Measurements from ENCODE around the gene SUZ12. TPM values are rescaled to one million over a fixed set of nuclear protein-coding genes. Genes with fewer than 3 reads are reported as not detected.
A peak's percentile ranks its signal among the peaks of the same experiment; 100 is the strongest.

The SUZ12 gene
- total RNA-seq, 1 experiment from 2014 or later: 38.5 TPM

DNA sequence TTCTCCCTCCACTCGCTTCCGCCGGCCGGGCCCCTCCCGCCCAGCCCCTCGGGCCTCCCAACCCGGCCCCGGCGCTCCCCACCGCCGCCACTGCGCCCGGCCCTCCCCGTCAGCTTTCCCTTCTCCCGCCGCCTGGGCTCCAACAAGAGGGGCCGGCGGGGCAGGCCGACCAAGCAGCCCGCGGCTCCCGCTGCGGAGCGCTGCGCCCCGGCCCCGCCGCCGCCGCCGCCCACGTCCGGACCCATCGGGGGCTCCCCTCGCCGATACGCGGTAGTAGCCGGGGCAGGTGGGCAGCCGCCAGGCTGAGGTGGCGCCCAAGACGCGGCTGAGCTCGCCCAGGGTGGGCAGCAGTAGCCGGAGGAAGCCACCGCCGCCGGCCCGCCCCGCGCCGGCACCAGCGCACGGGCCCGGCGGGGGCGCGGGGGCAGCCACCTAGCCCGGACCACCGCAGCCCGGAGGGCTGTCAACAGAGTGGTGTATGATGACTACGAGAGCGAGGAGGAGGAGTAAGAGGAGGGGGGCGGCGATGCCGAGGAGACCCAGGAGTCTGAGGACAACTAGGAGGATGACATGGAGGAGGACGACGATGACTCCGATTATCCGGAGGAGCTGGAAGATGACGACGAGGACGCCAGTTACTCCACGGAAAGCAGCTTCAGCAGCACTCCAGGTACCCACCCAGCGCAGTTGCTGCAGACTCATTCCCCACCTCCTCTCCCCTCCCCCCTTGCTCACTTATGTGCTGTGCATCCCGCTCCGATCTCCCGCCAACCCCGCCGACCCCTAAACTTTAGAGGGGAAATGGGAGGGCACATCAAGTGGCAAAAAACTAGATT, 70.9 kb downstream of the SUZ12 start:
- no peak overlapping the region for H3K23ac ChIP-seq (ENCODE audit: insufficient read length, low read depth, low read length)
- TF ChIP-seq, protein P1, sequence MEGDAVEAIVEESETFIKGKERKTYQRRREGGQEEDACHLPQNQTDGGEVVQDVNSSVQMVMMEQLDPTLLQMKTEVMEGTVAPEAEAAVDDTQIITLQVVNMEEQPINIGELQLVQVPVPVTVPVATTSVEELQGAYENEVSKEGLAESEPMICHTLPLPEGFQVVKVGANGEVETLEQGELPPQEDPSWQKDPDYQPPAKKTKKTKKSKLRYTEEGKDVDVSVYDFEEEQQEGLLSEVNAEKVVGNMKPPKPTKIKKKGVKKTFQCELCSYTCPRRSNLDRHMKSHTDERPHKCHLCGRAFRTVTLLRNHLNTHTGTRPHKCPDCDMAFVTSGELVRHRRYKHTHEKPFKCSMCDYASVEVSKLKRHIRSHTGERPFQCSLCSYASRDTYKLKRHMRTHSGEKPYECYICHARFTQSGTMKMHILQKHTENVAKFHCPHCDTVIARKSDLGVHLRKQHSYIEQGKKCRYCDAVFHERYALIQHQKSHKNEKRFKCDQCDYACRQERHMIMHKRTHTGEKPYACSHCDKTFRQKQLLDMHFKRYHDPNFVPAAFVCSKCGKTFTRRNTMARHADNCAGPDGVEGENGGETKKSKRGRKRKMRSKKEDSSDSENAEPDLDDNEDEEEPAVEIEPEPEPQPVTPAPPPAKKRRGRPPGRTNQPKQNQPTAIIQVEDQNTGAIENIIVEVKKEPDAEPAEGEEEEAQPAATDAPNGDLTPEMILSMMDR (conservative IDR thresholded peaks at IDR 0.05): peak; percentile 7; the same call in 1 of the 3 replicates
- peaks cover 10% of the 10 kb centered on the region for H3K23me2 ChIP-seq (ENCODE audit: insufficient read length, low read depth, low read length, poor library complexity, severe bottlenecking)
- peaks cover 16% of the 10 kb centered on the region for H3K27me3 Mint-ChIP-seq (ENCODE audit: low read depth)
- no peak overlapping the region for H2BK15ac ChIP-seq (ENCODE audit: low read depth, low read length)
- H3K27ac Mint-ChIP-seq: peak overlapping the region in 2 of 3 experiments; percentile 36 to 96; a peak in 5 of 7 replicates
- peaks cover 5% of the 10 kb centered on the region; the same call in 1 of the 2 replicates for H3K79me2 ChIP-seq (ENCODE audit: insufficient read depth, low read length)
- no peaks in the 10 kb centered on the region; the same call in 1 of the 2 replicates for H3K4me1 ChIP-seq (ENCODE audit: insufficient read depth, low read length)
- H2BK120ac ChIP-seq (ENCODE audit: low read depth, low read length, poor library complexity, severe bottlenecking): no peak overlapping the region
- H3K9me3 Mint-ChIP-seq: no peaks in the 10 kb centered on the region
- H2BK5ac ChIP-seq (ENCODE audit: insufficient read length, low read length): no peak overlapping the region
- H2BK20ac ChIP-seq (ENCODE audit: low read depth, low read length, poor library complexity, severe bottlenecking): no peak overlapping the region
- DNase-seq: peak; percentile 64
- peaks cover 3 to 17% (median 6%) of the 10 kb centered on the region in 3 experiments; a peak in 5 of 7 replicates for H3K36me3 Mint-ChIP-seq (ENCODE audit: insufficient read depth in 1 of 3, low read depth in 3 of 3)
- no peak overlapping the region for H4K5ac ChIP-seq (ENCODE audit: insufficient read length, low read depth, low read length)
- no peaks in the 10 kb centered on the region for H3K27me3 ChIP-seq (ENCODE audit: insufficient read depth, low read length)
- peak overlapping the region; percentile 68 for H3K9ac ChIP-seq (ENCODE audit: extremely low read depth, insufficient read length, low read length)
- H4K8ac ChIP-seq (replicated peaks; ENCODE audit: insufficient read length, low read depth, low read length): no peak overlapping the region
- WGBS (ENCODE audit: extremely low coverage, insufficient read length, low lambda C conversion rate): no CpG with 5 or more reads among the region's 80 CpGs
- peaks cover 17 to 20% of the 10 kb centered on the region in 2 experiments for H3K4me1 Mint-ChIP-seq
- no peak overlapping the region for H2BK12ac ChIP-seq (ENCODE audit: insufficient read length, low read depth, low read length)
- H3K4me3 Mint-ChIP-seq: peak overlapping the region; percentile 74 to 92
- no peaks in the 10 kb centered on the region for H3K79me1 ChIP-seq (ENCODE audit: insufficient read depth, low read depth, low read length, poor library complexity, severe bottlenecking)
- H2AFZ ChIP-seq (ENCODE audit: low read length): no peak overlapping the region
- no peak overlapping the region for H4K91ac ChIP-seq (ENCODE audit: insufficient read length, low read depth, low read length)
- no peak overlapping the region for H3K4ac ChIP-seq (ENCODE audit: low read depth, low read length)
- no peak overlapping the region for H3T11ph ChIP-seq (ENCODE audit: low read length)
- H3K27ac ChIP-seq (ENCODE audit: insufficient read length, low read depth, low read length): no peak overlapping the region
- H3K18ac ChIP-seq (ENCODE audit: insufficient read length, low read depth, low read length): peak overlapping the region; percentile 1
- no peaks in the 10 kb centered on the region for H3K9me3 ChIP-seq (ENCODE audit: control insufficient read depth, low read depth, low read length)
- H3K14ac ChIP-seq (ENCODE audit: insufficient read depth, low read length): peak overlapping the region; percentile 42
- H2AK5ac ChIP-seq (ENCODE audit: insufficient read length, low read length): no peak overlapping the region
- peak overlapping the region; percentile 65 for H3K4me2 ChIP-seq (ENCODE audit: insufficient read depth, insufficient read length, low read length)
- H4K20me1 ChIP-seq (ENCODE audit: control insufficient read depth, insufficient read depth, insufficient read length): no peaks in the 10 kb centered on the region
- H3K56ac ChIP-seq (ENCODE audit: insufficient read length, low read depth, low read length): no peak overlapping the region
